OCI-LY1 (cell line): ENCODE results near the gene PAPPA.

Experiments used
- CTCF ChIP-seq: fragments of 200-600 bp; sonication (generic), shearing (Covaris generic); IDR thresholded peaks from 2 replicates; pipeline ENCODE4 v1.5.1; 2017; ENCODE audit warnings: mild to moderate bottlenecking, antibody characterized with exemption, low read length, moderate library complexity, mixed read lengths
- EZH2 ChIP-seq: fragments of 200-600 bp; sonication (generic), shearing (Covaris generic); IDR thresholded peaks from 2 replicates; pipeline ENCODE4 v1.8.0; 2017; ENCODE audit warnings: borderline replicate concordance, mixed run types, mild to moderate bottlenecking, antibody characterized with exemption, low read length, moderate library complexity, mixed read lengths

GRCh38 chr9:116381350-116381749 is 227.8 kb downstream of the PAPPA start:
- TF ChIP-seq CTCF (no peak), EZH2 (no peak)
